ENCODE data around the gene ATG3. TPM values are rescaled to one million over a fixed set of nuclear protein-coding genes. Genes with fewer than 3 reads are reported as not detected.

The ATG3 gene
- total and polyA plus RNA-seq, 9 of the 15 experiments (the other 6 are each of a cell fraction or from before 2014, with no cell fraction given): 48.7 to 107 (median 64.7) TPM

- TF ChIP-seq ZBTB7A (IDR thresholded peaks at IDR 0.05; ENCODE audit: borderline replicate concordance, control insufficient read depth, low read depth, low read length) (no peak), GTF2A2 (tag; IDR thresholded peaks at IDR 0.05) (no peak), FOXK2 (conservative IDR thresholded peaks at IDR 0.05 in 1 of 2, IDR thresholded peaks at IDR 0.05 in 1 of 2; ENCODE audit: low read depth in 2 of 2) (no peak), NCOA2 (IDR thresholded peaks at IDR 0.05; ENCODE audit: partially characterized antibody in 2 of 2) (no peak), PURB (CRISPR knock-in tag; IDR thresholded peaks at IDR 0.05; ENCODE audit: low read depth) (no peak), NUFIP1 (IDR thresholded peaks at IDR 0.05; ENCODE audit: partially characterized antibody) (no peak)
Measured at GRCh38 chr3:112492124-112492523, 69.6 kb downstream of the ATG3 start (continued).

DNA sequence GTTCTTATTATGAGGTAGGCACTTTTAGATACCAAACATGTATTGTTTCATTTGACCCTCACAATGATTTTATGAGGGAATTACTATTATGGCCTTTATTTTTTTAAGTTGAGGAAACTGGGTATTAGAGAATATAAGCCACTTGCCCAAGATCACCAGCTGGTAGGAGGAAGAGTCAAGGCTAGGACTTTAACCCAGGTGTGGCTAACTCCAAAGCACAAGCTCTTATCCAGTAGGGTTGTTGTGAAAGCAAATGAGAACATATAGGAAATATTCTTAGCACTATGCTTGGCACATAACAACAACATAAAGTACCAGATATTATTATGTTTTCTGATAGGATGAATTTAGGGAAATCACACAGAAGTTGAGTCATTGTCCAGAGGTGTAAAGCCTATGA lies 70.4 kb downstream of the ATG3 start:
- H3K9ac ChIP-seq (ENCODE audit: insufficient read depth in 1 of 2, low read depth in 2 of 2, low read length in 2 of 2): no peak overlapping the region

More for the DNA sequence above, 70.4 kb downstream of the ATG3 start:
- Histone ChIP-seq H4K20me1 (replicated peaks; ENCODE audit: control insufficient read depth, insufficient read depth, low read length) (no peaks in the 10 kb centered on the region), H3K27ac (ENCODE audit: extremely low read depth, low read depth, low read length) (no peak overlapping the region), H3K36me3 (ENCODE audit: control insufficient read depth, insufficient read depth, low read length) (no peaks in the 10 kb centered on the region), H3K9me3 (replicated peaks; ENCODE audit: control insufficient read depth, insufficient read depth, low read depth, low read length) (no peaks in the 10 kb centered on the region), H3K4me1 (replicated peaks in 1 of 2; ENCODE audit: control insufficient read depth in 2 of 2, insufficient read depth in 2 of 2, low read length in 2 of 2) (no peaks in the 10 kb centered on the region), H3K79me2 (ENCODE audit: control insufficient read depth, insufficient read depth, low read length) (no peaks in the 10 kb centered on the region), H2AFZ (ENCODE audit: low read depth, low read length) (no peak overlapping the region), H3K9me1 (ENCODE audit: control insufficient read depth, insufficient read depth, low read length) (no peaks in the 10 kb centered on the region), H3K4me3 (no peak overlapping the region), H3K27me3 (ENCODE audit: control insufficient read depth in 2 of 2, insufficient read depth in 2 of 2, low read length in 2 of 2) (no peaks in the 10 kb centered on the region; a peak in 1 of 5 replicates), H3K4me2 (ENCODE audit: insufficient read depth, low read length) (no peak overlapping the region)
- ChIA-PET CTCF (ENCODE audit: low intra/inter-chr PET ratio) (no interaction called here), POLR2A (no interaction called here)
- FAIRE-seq: no peak
- intact Hi-C loops (cut with micrococcal nuclease): no loop called here
- no peak for TF ChIP-seq ZNF79 (CRISPR knock-in tag; IDR thresholded peaks at IDR 0.05; ENCODE audit: low read depth)
- TF ChIP-seq, protein P1, sequence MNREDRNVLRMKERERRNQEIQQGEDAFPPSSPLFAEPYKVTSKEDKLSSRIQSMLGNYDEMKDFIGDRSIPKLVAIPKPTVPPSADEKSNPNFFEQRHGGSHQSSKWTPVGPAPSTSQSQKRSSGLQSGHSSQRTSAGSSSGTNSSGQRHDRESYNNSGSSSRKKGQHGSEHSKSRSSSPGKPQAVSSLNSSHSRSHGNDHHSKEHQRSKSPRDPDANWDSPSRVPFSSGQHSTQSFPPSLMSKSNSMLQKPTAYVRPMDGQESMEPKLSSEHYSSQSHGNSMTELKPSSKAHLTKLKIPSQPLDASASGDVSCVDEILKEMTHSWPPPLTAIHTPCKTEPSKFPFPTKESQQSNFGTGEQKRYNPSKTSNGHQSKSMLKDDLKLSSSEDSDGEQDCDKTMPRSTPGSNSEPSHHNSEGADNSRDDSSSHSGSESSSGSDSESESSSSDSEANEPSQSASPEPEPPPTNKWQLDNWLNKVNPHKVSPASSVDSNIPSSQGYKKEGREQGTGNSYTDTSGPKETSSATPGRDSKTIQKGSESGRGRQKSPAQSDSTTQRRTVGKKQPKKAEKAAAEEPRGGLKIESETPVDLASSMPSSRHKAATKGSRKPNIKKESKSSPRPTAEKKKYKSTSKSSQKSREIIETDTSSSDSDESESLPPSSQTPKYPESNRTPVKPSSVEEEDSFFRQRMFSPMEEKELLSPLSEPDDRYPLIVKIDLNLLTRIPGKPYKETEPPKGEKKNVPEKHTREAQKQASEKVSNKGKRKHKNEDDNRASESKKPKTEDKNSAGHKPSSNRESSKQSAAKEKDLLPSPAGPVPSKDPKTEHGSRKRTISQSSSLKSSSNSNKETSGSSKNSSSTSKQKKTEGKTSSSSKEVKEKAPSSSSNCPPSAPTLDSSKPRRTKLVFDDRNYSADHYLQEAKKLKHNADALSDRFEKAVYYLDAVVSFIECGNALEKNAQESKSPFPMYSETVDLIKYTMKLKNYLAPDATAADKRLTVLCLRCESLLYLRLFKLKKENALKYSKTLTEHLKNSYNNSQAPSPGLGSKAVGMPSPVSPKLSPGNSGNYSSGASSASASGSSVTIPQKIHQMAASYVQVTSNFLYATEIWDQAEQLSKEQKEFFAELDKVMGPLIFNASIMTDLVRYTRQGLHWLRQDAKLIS (CRISPR knock-in tag; IDR thresholded peaks at IDR 0.05): no peak
- no peak for TF ChIP-seq NBN (IDR thresholded peaks at IDR 0.05; ENCODE audit: low read depth)
- no peak for TF ChIP-seq ZNF436 (CRISPR knock-in tag; IDR thresholded peaks at IDR 0.05)
- no peak for TF ChIP-seq LCOR (CRISPR knock-in tag; IDR thresholded peaks at IDR 0.05)
- no peak for TF ChIP-seq PATZ1 (CRISPR knock-in tag; IDR thresholded peaks at IDR 0.05; ENCODE audit: borderline replicate concordance)
- no peak for TF ChIP-seq SNRNP70 (optimal IDR thresholded peaks at IDR 0.05; ENCODE audit: low read depth, low read length)
- no peak for TF ChIP-seq NFYB (IDR thresholded peaks at IDR 0.05; ENCODE audit: extremely low read depth, insufficient read length)
- in situ Hi-C loops (cut with MboI): no loop called here
- no peak for DNase-seq (ENCODE audit: extremely low read depth in 1 of 4, low spot score in 3 of 4)
- no TSS peak for BruUV-seq (replicated peaks)
- ATAC-seq: no peak
